ENCODE measurements around the gene SVEP1. TPM values are rescaled to one million over a fixed set of nuclear protein-coding genes. Genes with fewer than 3 reads are reported as not detected.

Gene SVEP1
- total and polyA plus RNA-seq, 2 donors from 2014 or later = 1.1 to 19.3 TPM

GRCh38 chr9:110571801-110572483 lies 7.6 kb downstream of the SVEP1 start:
- TF ChIP-seq CTCF (IDR thresholded peaks at IDR 0.05; ENCODE audit: borderline replicate concordance, extremely low read depth, insufficient read depth) = no peak
- Histone ChIP-seq H3K9me3 (ENCODE audit: control insufficient read depth in 2 of 3, insufficient read depth in 1 of 3, low read length in 3 of 3) (no peaks in the 10 kb centered on the region), H3K9ac (ENCODE audit: low read length in 3 of 3) (no peak overlapping the region), H3K36me3 (ENCODE audit: control insufficient read depth in 2 of 3, insufficient read depth in 3 of 3, low read length in 3 of 3) (no peaks in the 10 kb centered on the region), H3K4me1 (ENCODE audit: control insufficient read depth in 2 of 3, insufficient read depth in 2 of 3, low read depth in 1 of 3, low read length in 3 of 3) (no peaks in the 10 kb centered on the region), H3K4me3 (ENCODE audit: low read length in 3 of 3) (no peak overlapping the region), H3K27ac (ENCODE audit: low read depth in 2 of 2, low read length in 2 of 2) (no peak overlapping the region), H3K27me3 (ENCODE audit: control insufficient read depth, insufficient read depth, low read length) (no peaks in the 10 kb centered on the region)
- intact Hi-C loops (cut with DNase I) = no loop called here
- no peak for FAIRE-seq
- DNase-seq = no peak

DNA sequence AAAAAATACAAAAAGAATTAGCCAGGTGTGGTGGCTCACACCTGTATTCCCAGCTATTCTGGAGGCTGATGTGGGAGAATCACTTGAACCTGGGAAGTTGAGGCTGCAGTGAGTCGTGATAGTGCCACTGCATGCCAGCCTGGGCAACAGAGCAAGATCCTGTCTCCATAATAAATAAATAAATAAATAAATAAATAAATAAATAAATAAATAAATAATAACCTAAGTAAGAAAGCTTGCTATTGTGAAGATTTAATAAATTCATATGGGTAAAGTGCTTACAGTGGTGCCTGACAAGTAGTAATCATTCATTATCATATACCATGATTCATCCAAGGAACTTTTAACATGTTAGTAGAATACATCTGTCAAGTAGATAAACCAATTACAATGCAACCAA lies 13.4 kb downstream of the SVEP1 start:
- intact Hi-C loops (cut with DNase I) = no loop called here
- DNase-seq = no peak
- Histone ChIP-seq H3K4me3 (ENCODE audit: low read length in 3 of 3) (no peak overlapping the region), H3K9me3 (ENCODE audit: control insufficient read depth in 2 of 3, insufficient read depth in 1 of 3, low read length in 3 of 3) (no peaks in the 10 kb centered on the region), H3K9ac (ENCODE audit: low read length in 3 of 3) (no peak overlapping the region), H3K27ac (ENCODE audit: low read depth in 2 of 2, low read length in 2 of 2) (no peak overlapping the region), H3K27me3 (ENCODE audit: control insufficient read depth, insufficient read depth, low read length) (no peaks in the 10 kb centered on the region), H3K36me3 (ENCODE audit: control insufficient read depth in 2 of 3, insufficient read depth in 3 of 3, low read length in 3 of 3) (no peaks in the 10 kb centered on the region), H3K4me1 (ENCODE audit: control insufficient read depth in 2 of 3, insufficient read depth in 2 of 3, low read depth in 1 of 3, low read length in 3 of 3) (no peaks in the 10 kb centered on the region)
- TF ChIP-seq CTCF (IDR thresholded peaks at IDR 0.05; ENCODE audit: borderline replicate concordance, extremely low read depth, insufficient read depth) = no peak
- FAIRE-seq = no peak

DNA sequence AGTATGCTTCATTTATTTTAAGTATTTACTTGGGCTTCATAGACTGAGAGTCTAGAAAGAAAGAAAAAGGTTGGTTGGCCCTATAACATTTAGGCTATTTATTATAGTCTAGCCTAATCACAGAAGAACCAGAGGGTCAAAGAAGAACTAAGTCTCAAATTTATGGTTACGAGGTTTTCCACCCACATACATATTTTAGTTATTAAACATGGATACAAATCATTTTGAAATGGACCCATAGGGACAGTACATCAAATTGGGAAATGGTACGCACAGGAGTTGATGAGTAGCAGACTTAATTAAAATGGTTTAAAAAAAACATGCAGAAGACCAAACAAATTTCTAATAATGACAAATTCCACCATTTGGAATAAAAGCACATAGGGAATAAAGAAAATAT lies 17.7 kb downstream of the SVEP1 start:
- Histone ChIP-seq H3K36me3 (ENCODE audit: control insufficient read depth in 2 of 3, insufficient read depth in 3 of 3, low read length in 3 of 3) (no peaks in the 10 kb centered on the region), H3K27ac (ENCODE audit: low read depth in 2 of 2, low read length in 2 of 2) (no peak overlapping the region), H3K9me3 (ENCODE audit: control insufficient read depth in 2 of 3, insufficient read depth in 1 of 3, low read length in 3 of 3) (peaks cover 0 to 2% (median 0%) of the 10 kb centered on the region in 3 donors), H3K4me3 (ENCODE audit: low read length in 3 of 3) (no peak overlapping the region), H3K9ac (ENCODE audit: low read length in 3 of 3) (no peak overlapping the region), H3K27me3 (ENCODE audit: control insufficient read depth, insufficient read depth, low read length) (no peaks in the 10 kb centered on the region), H3K4me1 (ENCODE audit: control insufficient read depth in 2 of 3, insufficient read depth in 2 of 3, low read depth in 1 of 3, low read length in 3 of 3) (no peaks in the 10 kb centered on the region)
- intact Hi-C loops (cut with DNase I) = no loop called here
- DNase-seq = no peak
- no peak for FAIRE-seq
- no peak for TF ChIP-seq CTCF (IDR thresholded peaks at IDR 0.05; ENCODE audit: borderline replicate concordance, extremely low read depth, insufficient read depth)

DNA sequence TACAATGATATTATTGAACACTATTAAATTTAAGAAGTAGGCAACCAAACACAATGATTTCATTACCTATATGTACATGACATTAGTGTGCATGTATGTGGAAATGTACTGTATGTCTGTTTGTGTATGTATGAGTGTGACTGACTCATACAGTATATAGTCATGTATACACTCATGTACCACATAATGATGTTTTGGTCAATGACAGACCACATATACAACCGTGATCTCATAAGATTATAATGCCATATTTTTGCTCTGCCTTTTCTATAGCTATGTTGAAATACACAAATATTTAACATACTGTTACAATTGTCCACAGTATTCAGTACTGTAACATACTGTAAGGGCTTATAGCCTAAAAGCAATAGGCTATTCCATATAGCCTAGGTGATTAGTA lies 19.7 kb downstream of the SVEP1 start:
- Histone ChIP-seq H3K9ac (ENCODE audit: low read length in 3 of 3) (no peak overlapping the region), H3K27me3 (ENCODE audit: control insufficient read depth, insufficient read depth, low read length) (no peaks in the 10 kb centered on the region), H3K36me3 (ENCODE audit: control insufficient read depth in 2 of 3, insufficient read depth in 3 of 3, low read length in 3 of 3) (no peaks in the 10 kb centered on the region), H3K4me1 (ENCODE audit: control insufficient read depth in 2 of 3, insufficient read depth in 2 of 3, low read depth in 1 of 3, low read length in 3 of 3) (no peaks in the 10 kb centered on the region), H3K27ac (ENCODE audit: low read depth in 2 of 2, low read length in 2 of 2) (no peak overlapping the region), H3K4me3 (ENCODE audit: low read length in 3 of 3) (no peak overlapping the region), H3K9me3 (ENCODE audit: control insufficient read depth in 2 of 3, insufficient read depth in 1 of 3, low read length in 3 of 3) (peaks cover 0 to 2% (median 0%) of the 10 kb centered on the region in 3 donors)
- no peak for DNase-seq
- peak; percentile 13 for FAIRE-seq
- intact Hi-C loops (cut with DNase I) = no loop called here
- no peak for TF ChIP-seq CTCF (IDR thresholded peaks at IDR 0.05; ENCODE audit: borderline replicate concordance, extremely low read depth, insufficient read depth)

Measured in kidney (tissue), 14 donors.